ENCODE results near the gene SPHKAP.
"Not testable (repeated sequence)": the region's sequence is repeated elsewhere in the genome, so short reads cannot be mapped to it uniquely, and the experiment has no call there.

SPHKAP gene

GRCh38 chr2:228181098-228182019 lies at the start of gene SPHKAP:
SPHKAP (minus strand) TSS chr2:228181687; CDS start chr2:228181598, 89 bp downstream.
- no peak for DNase-seq

GRCh38 chr2:228227466-228227865 lies 46.0 kb upstream of the SPHKAP start:
- no peak for DNase-seq

- no peak for DNase-seq
Measured at GRCh38 chr2:228224410-228224809, 42.9 kb upstream of the SPHKAP start.

GRCh38 chr2:228218593-228218992 lies 37.1 kb upstream of the SPHKAP start:
- not testable (repeated sequence) for DNase-seq

GRCh38 chr2:228197504-228197903 lies 16.0 kb upstream of the SPHKAP start:
- no peak for DNase-seq

- DNase-seq: no peak
Measured at GRCh38 chr2:228180181-228181097, 1.0 kb downstream of the SPHKAP start.

GRCh38 chr2:228167290-228167689 lies 14.2 kb downstream of the SPHKAP start:
- DNase-seq: no peak

- no peak for DNase-seq
Measured at GRCh38 chr2:228164718-228165117, 16.8 kb downstream of the SPHKAP start.

- DNase-seq: no peak
Measured at GRCh38 chr2:228157841-228158240, 23.6 kb downstream of the SPHKAP start.

GRCh38 chr2:228144961-228145360 lies 36.5 kb downstream of the SPHKAP start:
- DNase-seq: no peak

GRCh38 chr2:228140934-228141528 lies 40.5 kb downstream of the SPHKAP start:
- no peak for DNase-seq

GRCh38 chr2:228136027-228136426 lies 45.5 kb downstream of the SPHKAP start:
- no peak for DNase-seq

GRCh38 chr2:228135300-228135699 lies 46.2 kb downstream of the SPHKAP start:
- no peak for DNase-seq

GRCh38 chr2:228131833-228132232 lies 49.7 kb downstream of the SPHKAP start:
- DNase-seq: no peak

- DNase-seq: no peak
Measured at GRCh38 chr2:228126401-228126800, 55.1 kb downstream of the SPHKAP start.

GRCh38 chr2:228118940-228119339 lies 62.5 kb downstream of the SPHKAP start:
- no peak for DNase-seq

GRCh38 chr2:228107846-228108245 lies 73.6 kb downstream of the SPHKAP start:
- DNase-seq: no peak

GRCh38 chr2:228105526-228106250 lies 75.8 kb downstream of the SPHKAP start:
- no peak for DNase-seq

GRCh38 chr2:228104215-228104614 lies 77.3 kb downstream of the SPHKAP start:
- DNase-seq: no peak

GRCh38 chr2:228103379-228103778 lies 78.1 kb downstream of the SPHKAP start:
- DNase-seq: no peak

- DNase-seq: no peak
Measured at GRCh38 chr2:228102949-228103348, 78.5 kb downstream of the SPHKAP start.

- DNase-seq: no peak
Measured at GRCh38 chr2:228094377-228094921, 87.0 kb downstream of the SPHKAP start.

Data from stimulated activated CD4-positive, alpha-beta T cell treated with anti-CD3 and anti-CD28 coated beads, Interleukin-2, amount 100 ng/mL, for 24 hours (primary cell).